HepG2 (cell line): Measurements from ENCODE around the gene MC3R. TPM values are rescaled to one million over a fixed set of nuclear protein-coding genes. Genes with fewer than 3 reads are reported as not detected.
A peak's percentile ranks its signal among the peaks of the same experiment; 100 is the strongest.

ENCODE experiments used
- ATAC-seq: fragments of 200-7000 bp; cut with Tn5 transposase; 3 replicates; pipeline ENCODE4 v1.9.1; 2020; ENCODE audit warnings: mild to moderate bottlenecking, moderate library complexity
- BruUV-seq: library from RNA; stranded (reverse); fragments of 400-500 nt; replicated peaks from 2 replicates; lab custom pipeline; 2021; lab: Mats Ljungman, UMichigan
- CTCF ChIA-PET: fragments of 300-600 bp; formaldehyde crosslinking; extraction: SDS; loops from one replicate; lab custom pipeline; 2021; ENCODE audit warnings: low total read pairs, inconsistent platforms, low intra/inter-chr PET ratio; lab: Yijun Ruan, JAX
- POLR2A ChIA-PET: fragments of 350-600 bp; sonication (Branson Sonifier 250); formaldehyde crosslinking; loops from one replicate; lab custom pipeline; 2020; ENCODE audit warnings: antibody characterized with exemption, inconsistent platforms; lab: Yijun Ruan, JAX
- DNase-seq: peaks from one replicate; pipeline ENCODE4 v3.0.0-alpha.2; 2015; ENCODE audit warnings: low spot score
- FAIRE-seq: peaks from 3 replicates; lab custom pipeline; 2011; peaks lifted over from hg19 to GRCh38; lab: Jason Lieb, UNC
- H2AFZ ChIP-seq: one replicate; pipeline ENCODE4 v1.6.1; 2011; ENCODE audit warnings: low read length, inconsistent platforms
- H3K27ac ChIP-seq: fragments of 300-600 bp; 3 replicates; pipeline ENCODE4 v1.8.0; 2011; ENCODE audit warnings: mixed run types, mild to moderate bottlenecking, mixed read lengths, low read length, inconsistent platforms; ENCODE audit not compliant: insufficient read depth; ENCODE audit errors: extremely low read length
- H3K27me3 ChIP-seq, 2 experiments: fragments of 200-600 bp in 1 of 2; 2 replicates in 1 of 2; 3 replicates in 1 of 2; pipeline versions ENCODE4 v1.6.0 to v1.8.0; 2011; ENCODE audit warnings: low read length in 2 of 2, mild to moderate bottlenecking in 2 of 2, moderate library complexity in 2 of 2, inconsistent platforms in 1 of 2; ENCODE audit not compliant: insufficient read depth in 2 of 2, control insufficient read depth in 1 of 2
- H3K36me3 ChIP-seq, 2 experiments: fragments of 200-600 bp in 1 of 2; replicated peaks in 1 of 2; 2 replicates in 1 of 2; 3 replicates in 1 of 2; pipeline versions ENCODE4 v1.5.1 to v1.8.0; 2011; ENCODE audit warnings: low read length in 2 of 2, inconsistent platforms in 1 of 2; ENCODE audit not compliant: insufficient read depth in 2 of 2, control insufficient read depth in 1 of 2
- H3K4me1 ChIP-seq: 2 replicates; pipeline ENCODE4 v1.5.1; 2012; ENCODE audit warnings: low read length, inconsistent platforms; ENCODE audit not compliant: insufficient read depth
- H3K4me2 ChIP-seq: 2 replicates; pipeline ENCODE4 v1.6.0; 2011; ENCODE audit warnings: low read depth, low read length, inconsistent platforms
- H3K4me3 ChIP-seq, 3 experiments: fragments of 200-600 bp in 1 of 3; sonication (generic), shearing (Covaris generic) in 1 of 3; replicated peaks in 1 of 3; 2 replicates each; pipeline ENCODE4 v1.5.1; 2011 to 2016; ENCODE audit warnings: low read length in 3 of 3, inconsistent platforms in 2 of 3, low read depth in 2 of 3, mild to moderate bottlenecking in 2 of 3, control low read depth in 1 of 3, mixed read lengths in 1 of 3; ENCODE audit not compliant: insufficient read depth in 1 of 3
- H3K79me2 ChIP-seq: one replicate; pipeline ENCODE4 v1.6.1; 2011; ENCODE audit warnings: low read length, inconsistent platforms; ENCODE audit not compliant: insufficient read depth
- H3K9ac ChIP-seq: 2 replicates; pipeline ENCODE4 v1.6.0; 2011; ENCODE audit warnings: mild to moderate bottlenecking, low read depth, low read length, inconsistent platforms; ENCODE audit not compliant: insufficient read depth
- H3K9me3 ChIP-seq: 2 replicates; pipeline ENCODE4 v1.5.1; 2012; ENCODE audit warnings: mild to moderate bottlenecking, low read length
- H4K20me1 ChIP-seq: 2 replicates; pipeline ENCODE4 v1.6.0; 2011; ENCODE audit warnings: inconsistent platforms, mild to moderate bottlenecking, low read length, moderate library complexity; ENCODE audit not compliant: insufficient read depth
- MED8 ChIP-seq: sonication (generic); formaldehyde crosslinking; IDR thresholded peaks from 2 replicates; pipeline ENCODE4 v1.8.1; 2023; ENCODE audit warnings: mild to moderate bottlenecking, missing genetic modification reagents; ENCODE audit not compliant: insufficient replicate concordance
- SALL1 ChIP-seq: sonication (generic); formaldehyde crosslinking; IDR thresholded peaks from 2 replicates; pipeline ENCODE4 v1.8.0; 2022; ENCODE audit warnings: mild to moderate bottlenecking, missing genetic modification reagents
- SAP130 ChIP-seq: IDR thresholded peaks from 2 replicates; pipeline ENCODE4 v1.6.1; 2016; ENCODE audit warnings: low read depth
- XBP1 ChIP-seq: sonication (generic); formaldehyde crosslinking; IDR thresholded peaks from 2 replicates; pipeline ENCODE4 v1.5.0; 2020; ENCODE audit warnings: missing genetic modification reagents
- ZNF10 ChIP-seq: sonication (generic); formaldehyde crosslinking; IDR thresholded peaks from 2 replicates; pipeline ENCODE4 v1.4.0; 2020; ENCODE audit warnings: mild to moderate bottlenecking, low read depth, missing genetic modification reagents, borderline replicate concordance
- ZNF160 ChIP-seq: sonication (generic); formaldehyde crosslinking; IDR thresholded peaks from 2 replicates; pipeline ENCODE4 v1.8.0; 2022; ENCODE audit warnings: mild to moderate bottlenecking, inconsistent platforms, missing genetic modification reagents
- ZNF570 ChIP-seq: sonication (generic); formaldehyde crosslinking; IDR thresholded peaks from 2 replicates; pipeline ENCODE4 v1.4.0; 2020; ENCODE audit warnings: mild to moderate bottlenecking, missing genetic modification reagents, borderline replicate concordance
- ZNF747 ChIP-seq: sonication (generic); formaldehyde crosslinking; IDR thresholded peaks from 2 replicates; pipeline ENCODE4 v1.8.1; 2023; ENCODE audit warnings: missing genetic modification reagents, mild to moderate bottlenecking, borderline replicate concordance
- ZNF780A ChIP-seq: sonication (generic); formaldehyde crosslinking; IDR thresholded peaks from 2 replicates; pipeline ENCODE4 v1.8.0; 2022; ENCODE audit warnings: mild to moderate bottlenecking, missing genetic modification reagents, moderate library complexity
- ZNF782 ChIP-seq: sonication (generic); formaldehyde crosslinking; IDR thresholded peaks from 2 replicates; pipeline ENCODE4 v1.4.0; 2020; ENCODE audit warnings: missing genetic modification reagents, mild to moderate bottlenecking, borderline replicate concordance
- ZSCAN25 ChIP-seq: sonication (generic); formaldehyde crosslinking; IDR thresholded peaks from 2 replicates; pipeline ENCODE4 v1.8.0; 2022; ENCODE audit warnings: mild to moderate bottlenecking, missing genetic modification reagents
- WGBS: methylation state at CpG from one replicate; pipeline ENCODE4 v1.1.6; 2017; ENCODE audit warnings: low lambda C conversion rate; 5-methylcytosine and 5-hydroxymethylcytosine counted together
- in situ Hi-C: cut with HindIII; loops from 2 replicates; pipeline ENCODE4 v1.10.0; 2017; ENCODE audit warnings: low pct_unique_long_range_greater_than_20kb; ENCODE audit not compliant: extremely low pct_ligation_motif_present
- intact Hi-C: fragments of 100-400 bp; cut with micrococcal nuclease; formaldehyde crosslinking; loops from one replicate; pipeline ENCODE4 v1.10.0; 2022; ENCODE audit not compliant: unreplicated experiment
- polyA plus RNA-seq, 8 experiments: library from polyadenylated mRNA; depleted of rRNA in 3 of 8; stranded (reverse) in 7 of 8; unstranded in 1 of 8; fragments of >200 nt; fragmentation: Illumina TruSeq in 4 of 8; extraction: Trizol in 4 of 8; gene quantifications; 2 replicates each; pipeline versions ENCODE4 v1.2.1 to v1.2.3, GENCODE V29; 2011 to 2016; ENCODE audit warnings: low read depth in 4 of 8, missing spikeins in 1 of 8, mixed read lengths in 1 of 8; ENCODE audit not compliant: insufficient read depth in 1 of 8
- total RNA-seq, 5 experiments: library from RNA; depleted of rRNA; stranded (reverse); fragments of >200 nt; fragmentation: Illumina TruSeq; extraction: Trizol; gene quantifications; 2 replicates each; pipeline ENCODE4 v1.2.3, GENCODE V29; 2016; ENCODE audit warnings: low read depth in 1 of 5
- TF ChIP-seq, protein P1 (sequence below), 2 experiments: sonication (generic) in 1 of 2; formaldehyde crosslinking in 1 of 2; IDR thresholded peaks; 2 replicates each; pipeline versions ENCODE4 v1.4.0 to v1.6.1; 2018 to 2020; ENCODE audit warnings: missing genetic modification reagents in 2 of 2, borderline replicate concordance in 1 of 2, low read depth in 1 of 2, mild to moderate bottlenecking in 1 of 2, missing biosample characterization in 1 of 2
- TF ChIP-seq, protein P2 (sequence below): sonication (generic); formaldehyde crosslinking; IDR thresholded peaks from 2 replicates; pipeline ENCODE4 v1.5.1; 2020; ENCODE audit warnings: mild to moderate bottlenecking, moderate library complexity, missing genetic modification reagents
- TF ChIP-seq, protein P3 (sequence below): sonication (generic); formaldehyde crosslinking; IDR thresholded peaks from 2 replicates; pipeline ENCODE4 v1.8.1; 2023; ENCODE audit warnings: missing genetic modification reagents, inconsistent platforms, borderline replicate concordance

The MC3R gene
- total and polyA plus RNA-seq, 2 of the 13 experiments (the other 11 are each of a cell fraction or from before 2014, with no cell fraction given), result not detected

DNA sequence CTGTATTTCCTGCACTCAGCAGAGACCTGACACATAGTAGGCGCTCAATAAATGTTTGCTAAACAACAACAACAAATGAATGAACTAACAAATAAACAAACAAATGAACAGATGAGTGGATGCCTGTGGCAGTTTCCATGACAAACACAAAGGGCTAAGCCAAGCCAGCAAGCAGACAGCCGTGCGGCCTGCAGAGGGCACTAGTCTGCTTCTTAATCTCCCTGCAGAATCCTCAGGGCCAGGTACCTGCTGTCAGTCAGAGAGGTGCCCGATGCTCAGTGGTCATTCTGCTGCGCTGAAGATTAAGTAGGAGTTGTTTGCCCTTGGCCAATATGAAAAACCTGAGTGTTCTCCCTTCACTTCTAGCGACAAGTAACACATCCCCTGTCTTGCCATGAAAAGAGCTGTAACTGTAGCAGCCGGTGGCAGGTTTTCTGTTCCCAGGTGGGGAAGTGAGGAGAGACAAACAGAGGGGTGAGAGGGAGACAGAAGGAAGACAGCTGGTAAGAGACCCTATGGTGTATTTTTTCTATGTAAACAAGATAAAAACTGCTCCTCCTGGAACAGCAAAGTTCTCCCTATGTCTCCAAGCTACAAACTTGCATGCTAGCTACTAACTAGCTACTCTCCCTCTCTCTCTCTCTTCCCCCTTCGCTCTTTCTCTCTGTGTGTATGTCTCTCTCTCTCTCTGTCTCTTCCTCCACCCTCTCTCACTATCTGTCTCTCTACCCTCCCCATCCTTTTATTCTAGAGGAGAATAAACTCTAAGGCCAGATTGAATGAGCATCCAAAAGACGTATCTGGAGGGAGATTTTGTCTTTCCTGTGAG, at the start of gene MC3R (continued):
- TF ChIP-seq, protein P1, sequence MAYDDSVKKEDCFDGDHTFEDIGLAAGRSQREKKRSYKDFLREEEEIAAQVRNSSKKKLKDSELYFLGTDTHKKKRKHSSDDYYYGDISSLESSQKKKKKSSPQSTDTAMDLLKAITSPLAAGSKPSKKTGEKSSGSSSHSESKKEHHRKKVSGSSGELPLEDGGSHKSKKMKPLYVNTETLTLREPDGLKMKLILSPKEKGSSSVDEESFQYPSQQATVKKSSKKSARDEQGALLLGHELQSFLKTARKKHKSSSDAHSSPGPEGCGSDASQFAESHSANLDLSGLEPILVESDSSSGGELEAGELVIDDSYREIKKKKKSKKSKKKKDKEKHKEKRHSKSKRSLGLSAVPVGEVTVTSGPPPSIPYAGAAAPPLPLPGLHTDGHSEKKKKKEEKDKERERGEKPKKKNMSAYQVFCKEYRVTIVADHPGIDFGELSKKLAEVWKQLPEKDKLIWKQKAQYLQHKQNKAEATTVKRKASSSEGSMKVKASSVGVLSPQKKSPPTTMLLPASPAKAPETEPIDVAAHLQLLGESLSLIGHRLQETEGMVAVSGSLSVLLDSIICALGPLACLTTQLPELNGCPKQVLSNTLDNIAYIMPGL (CRISPR knock-in tag; IDR thresholded peaks at IDR 0.05; ENCODE audit: borderline replicate concordance in 1 of 2, low read depth in 1 of 2), result 0 out of 4 replicates have a peak, but pooled peaks of 1 of the 2 experiments have one; percentile 29
- TF ChIP-seq SAP130 (peak; percentile 32; the same call in 1 of the 2 replicates), ZNF747 (CRISPR knock-in tag) (0 out of 2 replicates have a peak, but pooled peaks have one; percentile 2), SALL1 (CRISPR knock-in tag) (0 out of 2 replicates have a peak, but pooled peaks have one; percentile 41), ZSCAN25 (CRISPR knock-in tag) (0 out of 2 replicates have a peak, but pooled peaks have one; percentile 30)
- TF ChIP-seq, protein P2, sequence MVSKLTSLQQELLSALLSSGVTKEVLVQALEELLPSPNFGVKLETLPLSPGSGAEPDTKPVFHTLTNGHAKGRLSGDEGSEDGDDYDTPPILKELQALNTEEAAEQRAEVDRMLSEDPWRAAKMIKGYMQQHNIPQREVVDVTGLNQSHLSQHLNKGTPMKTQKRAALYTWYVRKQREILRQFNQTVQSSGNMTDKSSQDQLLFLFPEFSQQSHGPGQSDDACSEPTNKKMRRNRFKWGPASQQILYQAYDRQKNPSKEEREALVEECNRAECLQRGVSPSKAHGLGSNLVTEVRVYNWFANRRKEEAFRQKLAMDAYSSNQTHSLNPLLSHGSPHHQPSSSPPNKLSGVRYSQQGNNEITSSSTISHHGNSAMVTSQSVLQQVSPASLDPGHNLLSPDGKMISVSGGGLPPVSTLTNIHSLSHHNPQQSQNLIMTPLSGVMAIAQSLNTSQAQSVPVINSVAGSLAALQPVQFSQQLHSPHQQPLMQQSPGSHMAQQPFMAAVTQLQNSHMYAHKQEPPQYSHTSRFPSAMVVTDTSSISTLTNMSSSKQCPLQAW (CRISPR knock-in tag), result peak; percentile 57; the same call in 1 of the 2 replicates

DNA sequence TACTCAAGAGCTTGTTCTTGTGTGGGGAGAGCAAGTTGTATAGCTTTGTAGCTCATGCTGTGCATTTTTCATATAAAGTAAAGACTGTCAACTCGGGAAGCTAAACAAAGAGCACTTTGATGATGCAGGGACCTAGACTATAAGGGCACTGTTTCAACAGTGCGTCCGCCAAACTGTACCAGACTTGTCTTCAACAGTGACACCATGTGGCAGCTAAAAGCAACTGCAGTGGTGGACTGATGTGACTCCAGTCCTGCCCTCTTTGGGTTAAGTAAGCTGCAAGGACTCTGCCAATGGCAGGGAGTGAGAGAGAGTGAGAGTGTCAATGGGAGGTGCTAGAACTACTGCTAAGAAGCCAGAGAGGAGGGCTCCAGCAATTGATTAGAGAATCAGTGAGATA, 48.1 kb upstream of the MC3R start:
- no TSS peak for BruUV-seq
- POLR2A ChIA-PET, result no interaction called here
- CTCF ChIA-PET, result no interaction called here
- Histone ChIP-seq H2AFZ (no peak overlapping the region), H3K4me3 (no peak overlapping the region), H4K20me1 (no peaks in the 10 kb centered on the region), H3K79me2 (no peaks in the 10 kb centered on the region), H3K9ac (no peak overlapping the region), H3K4me2 (no peak overlapping the region), H3K9me3 (peaks cover 65% of the 10 kb centered on the region), H3K27me3 (no peaks in the 10 kb centered on the region), H3K36me3 (no peaks in the 10 kb centered on the region), H3K4me1 (no peaks in the 10 kb centered on the region), H3K27ac (no peak overlapping the region)
- in situ Hi-C loops, result no loop called here
- intact Hi-C loops, result no loop called here
- DNase-seq (peak; percentile 10), ATAC-seq (no peak), FAIRE-seq (peak; percentile 48)
- WGBS, result 19% methylated on average over 3 of the region's 3 CpGs
- TF ChIP-seq ZNF10 (CRISPR knock-in tag) (no peak), ZNF782 (no peak), ZNF570 (CRISPR knock-in tag) (no peak), XBP1 (CRISPR knock-in tag) (no peak), ZNF160 (CRISPR knock-in tag) (no peak), ZNF780A (CRISPR knock-in tag) (no peak), MED8 (no peak)
- TF ChIP-seq, protein P3, sequence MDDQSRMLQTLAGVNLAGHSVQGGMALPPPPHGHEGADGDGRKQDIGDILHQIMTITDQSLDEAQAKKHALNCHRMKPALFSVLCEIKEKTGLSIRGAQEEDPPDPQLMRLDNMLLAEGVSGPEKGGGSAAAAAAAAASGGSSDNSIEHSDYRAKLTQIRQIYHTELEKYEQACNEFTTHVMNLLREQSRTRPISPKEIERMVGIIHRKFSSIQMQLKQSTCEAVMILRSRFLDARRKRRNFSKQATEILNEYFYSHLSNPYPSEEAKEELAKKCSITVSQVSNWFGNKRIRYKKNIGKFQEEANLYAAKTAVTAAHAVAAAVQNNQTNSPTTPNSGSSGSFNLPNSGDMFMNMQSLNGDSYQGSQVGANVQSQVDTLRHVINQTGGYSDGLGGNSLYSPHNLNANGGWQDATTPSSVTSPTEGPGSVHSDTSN (CRISPR knock-in tag), result no peak
